ENCODE results near the gene AGXT.

Gene AGXT

DNA sequence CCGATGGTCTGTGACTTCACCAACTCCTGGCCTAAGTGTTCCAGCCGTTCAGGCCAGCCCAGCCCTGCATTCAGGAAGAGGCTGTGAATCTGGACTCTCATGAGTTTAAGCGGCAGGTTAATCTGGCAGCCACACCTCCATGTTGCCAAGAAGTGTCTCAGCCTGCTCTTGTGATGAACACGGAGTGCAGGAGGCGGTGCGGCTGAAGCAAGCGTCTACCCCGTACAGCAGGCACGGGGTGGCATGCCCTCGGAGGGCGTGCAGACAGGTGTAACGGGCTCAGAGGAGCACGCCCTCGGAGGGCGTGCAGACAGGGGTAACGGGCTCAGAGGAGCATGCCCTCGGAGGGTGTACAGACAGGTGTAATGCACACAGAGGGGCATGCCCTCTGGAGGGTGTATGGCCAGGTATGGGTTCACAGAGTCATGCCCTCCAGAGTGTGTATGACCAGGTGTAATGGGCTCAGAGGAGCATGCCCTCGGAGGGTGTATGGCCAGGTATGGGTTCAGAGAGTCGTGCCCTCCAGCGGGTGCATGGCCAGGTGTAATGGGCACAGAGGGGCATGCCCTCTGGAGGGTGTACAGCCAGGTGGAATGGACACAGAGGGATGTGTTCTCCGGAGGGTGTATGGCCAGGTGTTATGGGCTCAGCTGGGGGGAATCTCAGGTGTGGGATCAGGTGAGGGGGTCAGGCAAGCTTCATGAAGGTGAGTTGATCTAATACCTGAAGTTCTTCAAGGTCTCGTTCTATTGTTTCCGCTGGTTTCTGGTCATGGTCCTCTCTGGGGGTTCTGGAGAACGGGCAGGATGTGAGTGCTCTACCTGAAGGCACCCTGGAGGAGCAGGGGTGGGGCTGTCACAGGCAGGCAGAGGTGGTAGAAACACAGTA, 60.1 kb downstream of the AGXT start:
- TF ChIP-seq CTCF (IDR thresholded peaks at IDR 0.05) = no peak

GRCh38 chr2:240929364-240930095, 60.9 kb downstream of the AGXT start:
- TF ChIP-seq CTCF (IDR thresholded peaks at IDR 0.05) = no peak
